Prostate gland (tissue), 2 donors: ENCODE measurements around the gene KLHL29.

Experiments used
- CTCF ChIP-seq, 4 experiments: fragments of 200-600 bp in 2 of 4; fragments of 450-650 bp in 2 of 4; sonication (generic) in 2 of 4; IDR thresholded peaks; 1 replicate in 3 of 4; 2 replicates in 1 of 4; pipeline ENCODE4 v1.5.1; 2016 to 2019; ENCODE audit warnings: antibody characterized with exemption in 4 of 4, mild to moderate bottlenecking in 2 of 4, moderate library complexity in 2 of 4
- POLR2AphosphoS5 ChIP-seq: sonication (generic); formaldehyde crosslinking; IDR thresholded peaks from one replicate; pipeline ENCODE4 v1.6.1; 2017; ENCODE audit warnings: antibody characterized with exemption

DNA sequence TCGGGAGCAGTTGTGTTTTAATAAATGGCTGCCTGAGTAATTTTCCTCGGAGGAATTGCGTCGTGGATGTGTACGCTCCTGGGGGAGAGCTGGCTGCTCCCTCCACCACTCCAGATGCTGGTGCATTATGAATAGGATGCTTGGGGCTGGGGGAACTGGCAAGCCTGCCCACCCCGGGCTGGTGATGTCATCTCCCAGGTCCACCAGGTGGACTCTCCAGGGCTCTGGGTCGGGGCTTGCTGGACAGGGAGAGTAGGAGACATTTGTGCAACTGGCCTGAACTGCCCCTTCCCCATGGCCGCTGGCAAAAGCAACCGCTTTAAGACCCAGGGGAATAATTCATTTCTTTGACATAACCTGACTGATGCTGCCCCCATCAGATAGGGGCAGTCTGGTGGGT is 158.7 kb downstream of the KLHL29 start:
- TF ChIP-seq POLR2AphosphoS5, result no peak
- TF ChIP-seq CTCF (IDR thresholded peaks at IDR 0.05), result no peak
